NCI-H510A (cell line): ENCODE data around the gene DMRTA2.

Experiments
- DNase-seq: peaks from one replicate; lab custom pipeline; 2025; lab: John Stamatoyannopoulos, UW

DMRTA2 gene

GRCh38 chr1:50422946-50423669 lies at the start of gene DMRTA2:
Gene DMRTA2, minus strand, starts transcription at chr1:50423443. Its CDS starts 1,907 bp downstream, at chr1:50421536.
- DNase-seq = peak; percentile 64

- no peak for DNase-seq
These were observed 48.7 kb upstream of the DMRTA2 start for GRCh38 chr1:50471967-50472366.

GRCh38 chr1:50462964-50463363 lies 39.7 kb upstream of the DMRTA2 start:
- no peak for DNase-seq

DNA sequence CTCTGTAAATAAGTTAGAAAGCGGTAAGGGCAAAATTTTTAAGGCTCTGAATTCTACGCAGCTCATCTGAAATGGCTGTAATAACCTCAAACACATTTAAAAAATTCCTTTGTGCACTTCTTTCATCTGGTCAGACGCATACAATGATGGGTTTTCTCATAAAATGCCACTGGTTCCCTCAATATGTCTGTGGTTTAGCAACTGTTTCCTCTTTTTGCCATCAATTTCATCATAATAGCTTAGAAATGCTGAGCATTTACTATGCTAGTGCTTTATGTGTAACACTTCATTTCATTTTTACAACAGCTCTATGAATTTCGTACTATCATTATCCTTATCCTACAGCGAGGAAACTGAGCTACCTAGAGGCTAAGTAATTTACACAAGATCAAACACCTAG lies 35.3 kb upstream of the DMRTA2 start:
- no peak for DNase-seq

DNA sequence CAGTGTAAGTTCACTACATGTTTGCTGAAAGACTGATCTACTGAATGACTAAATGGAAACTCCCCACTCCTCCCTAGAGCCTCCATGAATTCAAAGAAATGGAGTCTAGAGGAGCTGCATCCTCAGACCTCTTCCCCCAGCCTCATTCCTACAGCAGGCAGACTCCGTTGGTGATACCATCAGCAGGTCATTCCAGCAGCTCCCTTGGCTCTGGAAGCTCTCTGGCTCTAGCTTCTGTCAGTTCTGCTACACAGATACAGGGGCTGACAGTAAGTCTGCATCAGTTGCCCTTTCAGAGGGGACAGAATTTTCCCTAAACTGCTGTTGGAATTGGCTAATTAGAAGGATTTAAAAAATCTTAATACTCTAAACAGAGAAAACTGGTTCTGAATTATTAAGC lies 31.7 kb upstream of the DMRTA2 start:
- DNase-seq = no peak

DNA sequence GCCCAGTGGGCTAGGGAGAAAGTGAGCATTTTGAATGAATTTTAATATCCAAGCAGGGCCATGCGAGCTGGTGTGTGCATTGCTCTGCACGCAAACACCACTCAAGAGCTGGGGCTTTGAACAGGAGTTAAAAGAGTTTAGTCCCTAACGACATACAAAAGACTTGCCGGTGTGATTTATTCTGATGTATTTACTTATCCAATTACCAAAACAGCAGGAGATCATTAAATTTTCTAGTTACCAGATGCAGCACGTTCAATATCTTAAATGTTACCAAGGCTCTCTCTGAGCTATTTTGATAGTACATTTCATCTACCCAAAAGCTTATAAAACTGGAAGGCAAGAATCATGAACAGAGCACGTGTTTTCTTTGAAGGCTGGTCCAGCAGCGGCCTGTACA lies 30.0 kb upstream of the DMRTA2 start:
- no peak for DNase-seq

GRCh38 chr1:50452700-50453099 lies 29.5 kb upstream of the DMRTA2 start:
- DNase-seq = no peak

DNA sequence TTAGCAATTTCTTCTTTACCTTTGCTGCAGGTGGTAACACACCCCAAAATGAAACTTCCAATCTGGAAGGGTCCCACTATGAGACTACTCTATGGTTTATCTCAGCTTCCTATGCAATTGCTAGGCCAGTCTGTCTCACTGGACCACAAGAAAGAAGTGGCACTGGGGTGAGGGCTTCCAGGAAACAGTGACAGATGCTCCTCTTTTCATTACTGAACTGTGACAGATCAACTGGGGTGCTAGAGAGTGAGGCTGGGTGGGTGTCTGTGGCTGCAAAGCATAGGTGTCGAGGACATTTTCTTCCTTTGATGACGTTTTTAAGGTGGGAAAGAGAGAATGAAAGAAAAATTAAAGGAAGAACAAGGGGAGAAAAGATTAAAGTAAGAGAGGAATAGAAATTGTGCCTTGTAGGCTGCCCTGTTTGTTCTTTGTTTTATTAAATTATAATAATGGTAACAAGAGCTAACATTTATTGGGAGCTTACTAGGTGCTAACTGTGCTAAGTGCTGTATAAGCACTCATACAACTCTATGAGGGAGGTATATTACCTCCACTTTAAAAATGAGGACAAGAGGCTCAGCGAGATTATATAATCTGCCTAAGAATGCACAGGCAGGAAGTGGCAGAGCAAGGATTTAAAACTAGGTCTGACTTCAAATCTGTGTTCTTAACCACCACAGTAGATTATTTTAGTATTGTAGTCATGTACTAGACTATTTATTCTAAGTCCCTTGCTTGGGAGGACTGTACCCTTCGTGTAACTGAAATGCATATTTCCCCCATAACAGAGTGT lies 27.8 kb upstream of the DMRTA2 start:
- no peak for DNase-seq

DNA sequence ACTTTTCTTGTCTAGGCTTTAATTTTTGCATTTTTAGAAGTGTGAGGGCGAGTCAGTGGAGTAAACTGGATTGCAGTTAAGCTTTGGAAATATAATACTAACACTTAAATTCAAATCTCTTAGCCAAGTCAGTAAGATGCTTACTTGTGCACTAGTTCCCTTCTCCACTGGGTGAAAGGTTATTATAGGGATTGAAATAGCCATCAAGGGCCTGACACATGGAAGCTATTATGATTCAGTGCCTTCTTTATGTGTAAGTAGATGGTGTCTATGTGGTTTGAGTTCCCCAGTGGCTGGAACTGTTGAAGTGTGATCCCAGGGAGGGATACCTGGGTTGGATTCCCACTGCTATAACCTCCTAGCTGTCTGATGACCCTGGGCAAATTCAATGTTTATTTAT lies 24.7 kb upstream of the DMRTA2 start:
- no peak for DNase-seq

GRCh38 chr1:50441183-50441582 lies 17.9 kb upstream of the DMRTA2 start:
- no peak for DNase-seq

DNA sequence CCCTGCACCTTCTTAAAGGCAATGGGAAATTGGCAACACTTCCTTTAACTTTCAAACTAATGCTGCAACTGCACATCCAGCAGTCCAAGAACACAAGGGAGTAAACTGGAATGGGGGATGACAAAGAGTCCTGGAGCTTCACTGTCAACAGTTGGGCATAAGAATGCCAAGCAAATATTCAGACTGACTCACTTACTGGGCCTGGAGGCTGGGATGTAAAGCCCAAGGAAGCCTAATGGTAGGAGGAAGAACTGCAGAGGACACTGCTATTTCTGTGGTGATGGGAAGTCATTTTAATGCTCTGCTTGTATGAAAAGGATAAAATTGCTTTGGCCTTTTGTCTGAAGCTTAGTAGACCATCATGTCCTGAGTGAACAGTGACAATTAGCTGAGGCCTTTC lies 15.7 kb upstream of the DMRTA2 start:
- DNase-seq = no peak

- no peak for DNase-seq
These were observed 13.2 kb upstream of the DMRTA2 start for GRCh38 chr1:50436489-50436888.

GRCh38 chr1:50430010-50430405 lies 6.8 kb upstream of the DMRTA2 start:
- no peak for DNase-seq

GRCh38 chr1:50427818-50428779 lies 4.9 kb upstream of the DMRTA2 start:
- DNase-seq = no peak

DNA sequence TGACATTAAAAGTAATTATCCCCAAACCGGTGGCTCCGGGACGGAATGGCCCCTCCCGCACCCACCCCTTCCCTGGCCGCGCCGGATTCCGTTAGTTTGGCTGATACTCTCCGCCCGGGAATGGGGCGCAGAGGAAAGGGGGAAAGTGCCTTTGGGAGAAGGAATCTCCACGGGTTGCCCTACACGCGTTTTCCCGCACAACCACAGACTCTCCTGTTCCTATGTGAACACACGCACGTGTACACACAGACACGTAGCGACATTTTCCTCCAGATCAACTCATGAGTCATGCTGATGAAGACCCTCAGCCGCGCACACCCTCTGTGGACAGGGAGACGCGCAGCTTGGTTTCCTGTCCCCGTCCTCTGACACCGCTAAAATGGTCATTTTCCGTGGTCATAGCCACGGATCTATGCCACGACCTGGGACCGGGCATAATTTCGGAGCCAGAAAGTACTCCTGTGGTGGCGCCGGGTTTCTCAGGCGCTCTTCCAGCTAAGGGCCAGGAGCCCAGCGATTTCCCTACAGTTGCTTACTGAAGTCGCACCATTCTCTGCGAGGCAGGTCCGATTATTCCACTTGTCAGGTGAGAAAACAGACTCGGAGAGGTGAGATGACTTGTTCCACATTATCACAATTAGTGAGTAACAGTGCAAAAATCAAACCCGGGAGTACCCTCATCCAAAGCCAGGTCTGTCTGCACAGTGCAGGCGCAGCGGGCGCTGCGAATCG lies 4.0 kb upstream of the DMRTA2 start:
- no peak for DNase-seq

- DNase-seq = no peak
These were observed 3.5 kb upstream of the DMRTA2 start for GRCh38 chr1:50426702-50427085.

- no peak for DNase-seq
These were observed 3.0 kb upstream of the DMRTA2 start for GRCh38 chr1:50426108-50426700.

DNA sequence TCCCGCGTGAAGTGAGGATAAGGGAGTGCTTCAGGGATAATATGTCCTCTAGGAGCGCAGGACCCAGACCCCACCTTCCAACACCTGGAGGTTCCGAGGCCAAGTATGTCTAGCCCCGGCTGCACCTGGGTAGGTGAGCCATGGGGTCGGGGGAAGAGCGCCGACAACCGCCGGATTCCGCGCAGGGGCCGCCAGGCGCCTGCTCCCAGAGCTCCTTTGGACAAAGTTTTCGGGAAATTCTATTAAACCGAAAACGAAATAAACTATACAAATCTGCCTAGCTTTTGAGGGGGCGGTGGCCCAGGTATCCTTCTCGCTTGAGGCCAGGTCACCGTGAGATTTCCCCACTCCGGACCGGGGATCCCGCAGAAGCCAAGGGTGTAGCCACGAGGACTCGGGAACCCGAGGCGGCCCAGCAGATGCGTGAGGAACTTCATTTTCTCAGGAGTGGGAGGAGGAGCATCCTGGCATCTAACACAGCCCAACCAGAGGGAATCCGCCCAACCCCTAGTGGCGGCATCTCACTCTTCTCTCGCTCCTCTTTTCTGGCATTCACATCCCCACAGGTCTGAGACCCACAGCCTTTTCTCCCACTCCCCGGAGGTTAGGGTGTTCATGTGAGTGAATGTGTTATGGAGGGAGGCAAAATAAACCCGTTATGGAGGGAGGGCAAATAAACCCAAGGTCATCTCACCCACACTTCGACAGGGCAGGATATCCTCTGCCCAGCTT lies 2.3 kb upstream of the DMRTA2 start:
- DNase-seq = peak; percentile 21

DNA sequence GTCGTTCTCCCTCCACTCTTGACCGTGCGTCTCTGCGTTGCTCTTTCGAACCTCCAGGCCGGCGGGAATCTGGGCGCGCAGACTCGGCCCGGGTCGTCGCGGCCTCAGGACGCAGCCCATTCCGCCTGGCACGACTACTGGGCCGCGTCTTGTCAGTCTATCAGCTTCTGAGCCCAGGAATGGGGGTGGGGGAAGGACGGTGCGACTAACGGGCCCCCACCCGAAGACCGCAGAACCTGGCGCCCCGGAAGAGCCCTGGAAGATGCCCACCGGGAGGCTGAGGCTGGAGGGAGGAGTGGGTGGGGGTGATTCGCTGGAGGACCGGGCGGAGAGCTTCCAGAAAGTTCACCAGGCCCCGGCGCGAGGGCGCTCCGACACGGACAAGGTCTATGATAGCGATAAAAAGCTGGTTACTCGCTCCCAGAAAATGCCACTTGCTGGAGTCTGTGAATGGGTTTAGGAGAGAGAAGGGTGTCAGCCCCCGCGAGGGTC lies 1.7 kb upstream of the DMRTA2 start:
- no peak for DNase-seq
